HL-60 (cell line): ENCODE measurements around the gene SLC22A4.

Source experiments
- TF ChIP-seq, protein P1 (sequence below): IDR thresholded peaks from 2 replicates; pipeline ENCODE4 v1.6.1; 2012; ENCODE audit warnings: low read depth; ENCODE audit not compliant: insufficient replicate concordance
- TF ChIP-seq, protein P2 (sequence below): IDR thresholded peaks from one replicate; pipeline ENCODE4 v1.5.1; 2011; ENCODE audit warnings: low read length, control low read depth, inconsistent platforms; ENCODE audit not compliant: insufficient read depth

DNA sequence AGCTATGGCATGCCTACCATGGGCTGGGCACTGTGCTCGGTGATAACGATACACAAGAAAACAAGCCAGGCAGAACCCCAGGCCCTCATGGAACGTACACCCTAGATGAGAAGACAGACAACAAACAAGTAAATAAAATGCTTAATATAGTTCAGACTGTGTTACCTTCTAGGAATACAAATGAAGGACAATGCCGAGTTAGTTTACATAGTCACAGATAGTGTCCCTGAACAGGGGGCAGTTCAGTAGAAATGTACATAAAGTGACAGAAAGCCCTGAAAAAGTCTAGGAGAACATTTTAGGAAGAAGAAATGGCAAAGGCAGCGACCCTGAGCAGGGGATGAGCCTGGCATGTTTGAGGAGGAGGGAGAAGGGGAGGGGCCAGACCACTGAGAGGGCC is 97.1 kb downstream of the SLC22A4 start:
- TF ChIP-seq, protein P1, sequence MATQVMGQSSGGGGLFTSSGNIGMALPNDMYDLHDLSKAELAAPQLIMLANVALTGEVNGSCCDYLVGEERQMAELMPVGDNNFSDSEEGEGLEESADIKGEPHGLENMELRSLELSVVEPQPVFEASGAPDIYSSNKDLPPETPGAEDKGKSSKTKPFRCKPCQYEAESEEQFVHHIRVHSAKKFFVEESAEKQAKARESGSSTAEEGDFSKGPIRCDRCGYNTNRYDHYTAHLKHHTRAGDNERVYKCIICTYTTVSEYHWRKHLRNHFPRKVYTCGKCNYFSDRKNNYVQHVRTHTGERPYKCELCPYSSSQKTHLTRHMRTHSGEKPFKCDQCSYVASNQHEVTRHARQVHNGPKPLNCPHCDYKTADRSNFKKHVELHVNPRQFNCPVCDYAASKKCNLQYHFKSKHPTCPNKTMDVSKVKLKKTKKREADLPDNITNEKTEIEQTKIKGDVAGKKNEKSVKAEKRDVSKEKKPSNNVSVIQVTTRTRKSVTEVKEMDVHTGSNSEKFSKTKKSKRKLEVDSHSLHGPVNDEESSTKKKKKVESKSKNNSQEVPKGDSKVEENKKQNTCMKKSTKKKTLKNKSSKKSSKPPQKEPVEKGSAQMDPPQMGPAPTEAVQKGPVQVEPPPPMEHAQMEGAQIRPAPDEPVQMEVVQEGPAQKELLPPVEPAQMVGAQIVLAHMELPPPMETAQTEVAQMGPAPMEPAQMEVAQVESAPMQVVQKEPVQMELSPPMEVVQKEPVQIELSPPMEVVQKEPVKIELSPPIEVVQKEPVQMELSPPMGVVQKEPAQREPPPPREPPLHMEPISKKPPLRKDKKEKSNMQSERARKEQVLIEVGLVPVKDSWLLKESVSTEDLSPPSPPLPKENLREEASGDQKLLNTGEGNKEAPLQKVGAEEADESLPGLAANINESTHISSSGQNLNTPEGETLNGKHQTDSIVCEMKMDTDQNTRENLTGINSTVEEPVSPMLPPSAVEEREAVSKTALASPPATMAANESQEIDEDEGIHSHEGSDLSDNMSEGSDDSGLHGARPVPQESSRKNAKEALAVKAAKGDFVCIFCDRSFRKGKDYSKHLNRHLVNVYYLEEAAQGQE = no peak
- TF ChIP-seq, protein P2, sequence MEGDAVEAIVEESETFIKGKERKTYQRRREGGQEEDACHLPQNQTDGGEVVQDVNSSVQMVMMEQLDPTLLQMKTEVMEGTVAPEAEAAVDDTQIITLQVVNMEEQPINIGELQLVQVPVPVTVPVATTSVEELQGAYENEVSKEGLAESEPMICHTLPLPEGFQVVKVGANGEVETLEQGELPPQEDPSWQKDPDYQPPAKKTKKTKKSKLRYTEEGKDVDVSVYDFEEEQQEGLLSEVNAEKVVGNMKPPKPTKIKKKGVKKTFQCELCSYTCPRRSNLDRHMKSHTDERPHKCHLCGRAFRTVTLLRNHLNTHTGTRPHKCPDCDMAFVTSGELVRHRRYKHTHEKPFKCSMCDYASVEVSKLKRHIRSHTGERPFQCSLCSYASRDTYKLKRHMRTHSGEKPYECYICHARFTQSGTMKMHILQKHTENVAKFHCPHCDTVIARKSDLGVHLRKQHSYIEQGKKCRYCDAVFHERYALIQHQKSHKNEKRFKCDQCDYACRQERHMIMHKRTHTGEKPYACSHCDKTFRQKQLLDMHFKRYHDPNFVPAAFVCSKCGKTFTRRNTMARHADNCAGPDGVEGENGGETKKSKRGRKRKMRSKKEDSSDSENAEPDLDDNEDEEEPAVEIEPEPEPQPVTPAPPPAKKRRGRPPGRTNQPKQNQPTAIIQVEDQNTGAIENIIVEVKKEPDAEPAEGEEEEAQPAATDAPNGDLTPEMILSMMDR = no peak
